Activated CD4-positive, alpha-beta T cell treated with anti-CD3 and anti-CD28 coated beads, Interleukin-2, amount 50 U/mL, for 24 hours (primary cell): ENCODE results near the gene MGRN1.
"Not testable (repeated sequence)": the region's sequence is repeated elsewhere in the genome, so short reads cannot be mapped to it uniquely, and the experiment has no call there.

Experiments
- DNase-seq, 2 donors: peaks; one replicate each; pipeline ENCODE4 v3.0.0-alpha.2; 2020; ENCODE audit warnings: low read depth in 1 of 2, low spot score in 1 of 2

Gene MGRN1

GRCh38 chr16:4728676-4729075 is 104.0 kb downstream of the MGRN1 start:
- DNase-seq: no peak

- DNase-seq: no peak
These were observed 105.2 kb downstream of the MGRN1 start for GRCh38 chr16:4729876-4730275.

DNA sequence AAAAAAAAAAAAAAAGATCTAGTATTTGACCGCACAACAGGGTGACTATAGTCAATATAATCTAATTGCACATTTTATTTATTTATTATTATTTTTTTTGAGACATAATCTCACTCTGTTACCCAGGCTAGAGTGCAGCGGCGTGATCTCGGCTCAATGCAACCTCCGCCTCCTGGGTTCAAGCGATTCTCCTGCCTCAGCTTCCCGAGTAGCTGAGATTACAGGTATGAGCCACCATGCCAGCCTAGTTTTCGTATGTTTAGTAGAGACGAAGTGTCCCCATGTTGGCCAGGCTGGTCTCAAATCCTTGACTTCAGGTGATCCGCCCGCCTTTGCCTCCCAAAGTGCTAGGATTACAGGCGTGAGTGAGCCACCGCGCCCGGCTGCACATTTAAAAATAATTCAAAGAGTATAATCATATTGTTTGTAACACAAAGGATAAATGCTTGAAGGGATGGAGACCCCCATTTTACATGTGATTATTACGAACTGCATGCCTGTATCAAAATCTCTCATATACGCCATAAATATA is 108.7 kb downstream of the MGRN1 start:
- no peak for DNase-seq

GRCh38 chr16:4733747-4734062 is 109.1 kb downstream of the MGRN1 start:
- DNase-seq: peak in 1 of 2 donors; percentile 6

DNA sequence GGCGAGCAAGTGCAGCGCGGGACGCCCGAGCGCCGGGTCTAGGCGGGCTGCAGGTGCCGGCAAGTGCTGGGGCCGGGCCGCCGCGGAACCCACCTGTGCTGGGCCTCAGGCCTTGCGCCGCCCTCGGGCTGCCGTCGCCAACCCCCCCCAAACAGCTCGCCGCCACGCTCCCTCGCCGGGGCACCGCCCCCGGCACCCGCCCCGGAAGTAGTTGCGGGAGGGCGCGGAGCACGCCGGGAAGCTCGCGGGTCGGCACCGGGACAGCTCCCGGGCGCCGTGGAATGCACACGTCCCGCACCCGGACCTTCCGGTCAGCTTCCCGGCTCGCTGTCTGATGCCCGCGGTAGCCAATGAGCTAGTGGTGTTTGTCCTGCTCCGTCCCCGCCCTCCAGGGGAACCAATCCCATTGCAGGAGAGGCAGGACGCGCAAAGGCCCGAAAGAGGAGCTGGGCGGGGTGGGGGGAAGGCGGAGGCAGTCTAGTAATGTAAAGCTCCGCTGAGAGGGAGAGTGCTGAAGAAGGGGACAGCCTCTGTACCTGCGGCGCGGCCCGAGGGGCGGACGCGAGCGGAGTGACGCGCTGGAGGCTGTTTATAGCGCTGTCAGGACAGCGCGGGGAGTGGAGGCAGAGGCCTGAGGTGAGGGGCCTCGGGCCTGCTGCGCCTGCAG is 109.6 kb downstream of the MGRN1 start, which contains the start of the genes ANKS3 and DNAAF8:
Gene ANKS3, minus strand, starts transcription at position 209 of the 667 bp plus-strand sequence. CDS start 4,122 bp downstream, outside the sequence.
Gene DNAAF8, plus strand, starts transcription at position 475 of the 667 bp plus-strand sequence. CDS start 1,978 bp downstream, outside the sequence.
- DNase-seq: peak; percentile 63 to 70

DNA sequence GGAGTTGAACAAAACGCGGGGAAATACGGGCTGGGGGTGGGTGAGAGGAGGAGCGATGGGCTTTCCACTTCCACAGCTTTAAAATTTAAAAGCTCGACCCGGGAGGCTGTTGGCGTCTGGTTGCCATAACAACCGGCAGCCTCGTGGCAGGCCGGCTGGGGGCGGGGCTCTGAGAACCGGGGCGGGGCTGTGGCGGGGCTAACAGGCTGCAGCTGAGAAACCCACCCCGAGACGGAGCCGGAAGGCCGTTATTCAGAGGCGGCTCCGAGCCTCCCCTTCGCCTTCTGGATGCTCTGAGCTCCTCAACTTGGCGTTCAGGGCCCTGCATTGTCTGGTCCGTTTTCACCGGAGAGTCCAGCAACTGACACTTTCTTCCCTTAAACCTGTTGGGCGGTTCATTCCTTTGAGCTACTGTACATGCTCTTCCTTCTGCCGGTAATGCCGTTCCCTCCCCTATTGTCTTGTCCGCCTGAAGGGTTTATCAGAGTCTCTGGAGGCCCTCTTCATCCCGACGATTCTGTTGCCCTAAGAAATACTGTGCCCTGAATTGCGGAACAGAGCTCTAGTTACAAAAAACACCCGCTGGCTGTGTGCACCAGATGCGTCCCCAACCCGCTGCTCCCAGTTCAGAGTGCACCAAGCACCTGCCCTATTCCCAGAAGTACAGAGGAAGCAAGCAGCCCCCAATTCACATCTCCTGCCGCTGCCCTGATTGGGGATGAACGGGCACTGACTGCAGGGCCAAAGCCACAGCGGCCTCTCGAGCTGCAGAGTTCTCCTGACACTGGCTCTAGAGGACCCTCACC is 110.3 kb downstream of the MGRN1 start:
- DNase-seq: peak; percentile 82 to 87

DNA sequence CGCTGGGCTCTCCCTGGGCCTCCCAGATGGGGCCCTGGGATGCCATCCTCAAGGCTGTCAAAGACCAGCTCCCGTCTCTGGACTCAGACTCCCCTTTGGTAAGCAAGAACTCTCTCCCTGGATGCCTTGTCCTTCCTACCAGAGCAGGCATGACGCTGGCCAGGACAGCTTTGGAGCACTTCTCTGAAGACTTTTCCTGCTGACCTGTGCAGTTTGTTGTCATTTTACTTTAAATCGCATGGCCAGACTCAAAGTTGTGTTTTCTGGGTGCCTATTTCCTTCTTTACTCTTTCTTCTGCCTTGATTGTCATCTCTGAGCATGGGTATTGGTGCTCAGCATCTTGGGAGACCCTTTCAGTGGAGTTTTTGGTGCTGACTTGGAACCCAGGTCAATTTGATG is 111.9 kb downstream of the MGRN1 start:
- DNase-seq: no peak

GRCh38 chr16:4737545-4737944 is 112.9 kb downstream of the MGRN1 start:
- no peak for DNase-seq

DNA sequence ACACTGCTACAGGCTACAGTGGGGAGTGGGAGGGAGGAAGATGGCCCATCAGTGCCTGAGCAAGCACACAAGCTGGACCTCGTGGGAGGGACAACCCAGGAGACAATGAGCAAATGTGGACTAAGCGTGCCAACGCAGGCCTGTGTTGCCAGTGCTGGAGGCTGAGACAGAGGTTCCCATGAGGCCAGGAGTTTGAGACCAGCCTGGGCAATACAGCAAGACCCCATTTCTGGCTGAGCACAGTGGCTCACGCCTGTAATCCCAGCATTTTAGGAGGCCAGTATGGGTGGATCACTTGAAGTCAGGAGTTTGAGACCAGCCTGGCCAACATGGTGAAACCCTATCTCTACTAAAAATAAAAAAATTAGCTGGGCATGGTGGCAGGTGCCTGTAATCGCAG is 113.7 kb downstream of the MGRN1 start:
- DNase-seq: not testable (repeated sequence)
